AG08395 (cell line): ENCODE results near the gene RGS1.
A peak's percentile ranks its signal among the peaks of the same experiment; 100 is the strongest.

Experiments used
- DNase-seq: peaks from one replicate; pipeline ENCODE4 v3.0.0; 2012; ENCODE audit warnings: mixed read lengths, low spot score

The RGS1 gene, protein sequence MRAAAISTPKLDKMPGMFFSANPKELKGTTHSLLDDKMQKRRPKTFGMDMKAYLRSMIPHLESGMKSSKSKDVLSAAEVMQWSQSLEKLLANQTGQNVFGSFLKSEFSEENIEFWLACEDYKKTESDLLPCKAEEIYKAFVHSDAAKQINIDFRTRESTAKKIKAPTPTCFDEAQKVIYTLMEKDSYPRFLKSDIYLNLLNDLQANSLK

GRCh38 chr1:192575499-192576189 is at the start of gene RGS1:
RGS1 (plus strand) TSS chr1:192575773; CDS start chr1:192575793, 20 bp downstream.
- DNase-seq, result no peak

DNA sequence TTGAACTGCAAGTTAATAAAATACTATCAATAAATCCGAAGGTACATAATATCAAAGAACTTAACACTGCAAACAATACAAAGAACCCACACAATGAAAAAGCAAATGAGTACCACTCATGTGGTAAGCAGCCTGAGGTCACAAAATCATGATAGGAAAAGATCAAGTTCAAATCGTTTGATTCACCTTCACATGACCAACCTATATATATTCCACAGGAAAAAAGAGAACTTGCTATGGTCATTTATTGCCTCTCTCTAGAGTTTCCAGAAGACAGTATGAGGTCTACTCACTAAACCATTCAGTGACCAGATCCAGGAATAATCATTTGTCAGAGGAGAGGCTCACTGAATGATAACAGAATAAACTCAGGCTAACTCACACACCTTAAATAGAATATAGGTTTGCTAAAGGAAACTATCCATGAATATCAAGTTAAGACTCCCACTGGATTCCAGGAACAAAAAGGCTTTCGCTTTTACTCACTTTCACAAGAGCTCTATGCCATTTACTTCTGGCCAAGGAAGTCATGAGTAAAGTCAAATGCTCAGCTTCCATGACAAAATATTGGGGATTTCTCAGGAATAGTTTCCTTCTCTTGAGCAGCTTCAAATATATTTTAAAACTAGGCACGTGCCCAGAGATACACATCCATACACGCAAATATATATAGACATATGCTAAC is 48.3 kb upstream of the RGS1 start:
- no peak for DNase-seq

GRCh38 chr1:192527950-192528349 is 47.6 kb upstream of the RGS1 start:
- no peak for DNase-seq

- DNase-seq, result no peak
These were observed 46.4 kb upstream of the RGS1 start for GRCh38 chr1:192529031-192529755.

DNA sequence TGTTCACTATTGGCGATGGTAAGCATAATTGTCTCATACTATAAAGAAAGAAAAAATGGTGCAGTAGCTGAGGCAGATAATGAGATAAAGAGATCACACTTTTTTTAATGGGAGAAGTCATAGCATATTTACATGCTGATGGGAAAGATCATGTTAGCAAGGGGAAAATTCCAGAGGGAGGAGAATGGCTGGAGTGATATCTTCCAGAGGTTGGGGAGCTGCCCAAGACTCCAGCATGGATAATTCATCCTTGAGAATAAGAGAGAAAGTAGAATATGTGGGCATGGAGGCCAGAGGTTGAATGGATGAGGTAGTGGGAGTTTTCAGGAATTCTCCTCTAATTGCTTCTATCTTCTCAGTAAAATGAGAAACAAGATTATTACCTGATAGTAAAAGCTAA is 45.8 kb upstream of the RGS1 start:
- DNase-seq, result no peak

- DNase-seq, result no peak
These were observed 45.3 kb upstream of the RGS1 start for GRCh38 chr1:192530254-192530653.

DNA sequence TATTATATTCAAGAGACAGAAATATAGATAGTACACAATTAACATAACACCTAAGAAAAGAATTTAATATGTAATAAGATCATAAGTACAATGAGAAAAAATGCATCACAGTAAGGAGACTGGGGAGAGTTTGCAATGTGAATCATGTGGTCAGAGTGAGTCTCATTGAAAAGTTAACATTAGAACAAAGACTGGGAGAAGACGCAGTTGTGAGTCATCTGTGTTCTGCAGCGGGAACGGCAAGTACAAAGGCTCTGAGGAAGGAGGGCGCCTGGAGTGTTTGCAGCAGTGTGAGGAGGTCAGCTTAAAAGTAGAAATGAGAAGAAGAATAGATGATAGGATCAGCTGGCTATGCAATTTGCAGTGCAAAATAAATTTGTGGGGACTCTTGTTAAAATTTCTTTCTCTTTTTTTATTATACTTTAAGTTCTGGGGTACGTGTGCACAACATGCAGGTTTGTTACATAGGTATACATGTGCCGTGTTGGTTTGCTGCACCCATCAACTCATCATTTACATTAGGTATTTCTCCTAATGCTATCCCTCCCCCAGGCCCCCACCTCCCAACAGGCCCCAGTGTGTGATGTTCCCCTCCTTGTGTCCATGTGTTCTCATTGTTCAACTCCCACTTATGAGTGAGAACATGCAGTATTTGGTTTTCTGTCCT is 44.4 kb upstream of the RGS1 start:
- DNase-seq, result peak; percentile 69

DNA sequence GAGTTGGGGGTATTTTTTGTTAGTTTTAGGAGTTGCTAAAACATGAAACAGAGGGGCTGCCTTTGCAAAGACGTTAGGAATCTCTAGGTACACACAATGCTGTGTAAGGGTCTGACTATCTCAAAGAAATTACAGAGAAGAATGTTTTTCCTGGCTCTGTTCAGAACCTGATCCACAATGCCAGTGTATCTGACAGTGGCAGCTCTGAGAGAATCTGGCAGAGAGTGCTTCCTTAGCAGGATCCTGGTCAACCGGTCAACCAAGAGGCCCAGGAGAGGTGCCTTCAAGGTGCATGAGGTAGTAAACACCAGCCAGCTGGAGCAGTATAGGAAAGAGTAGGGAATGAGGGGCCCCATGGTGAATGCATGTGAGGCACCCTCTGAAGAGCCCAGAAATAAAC is 40.9 kb upstream of the RGS1 start:
- DNase-seq, result no peak

DNA sequence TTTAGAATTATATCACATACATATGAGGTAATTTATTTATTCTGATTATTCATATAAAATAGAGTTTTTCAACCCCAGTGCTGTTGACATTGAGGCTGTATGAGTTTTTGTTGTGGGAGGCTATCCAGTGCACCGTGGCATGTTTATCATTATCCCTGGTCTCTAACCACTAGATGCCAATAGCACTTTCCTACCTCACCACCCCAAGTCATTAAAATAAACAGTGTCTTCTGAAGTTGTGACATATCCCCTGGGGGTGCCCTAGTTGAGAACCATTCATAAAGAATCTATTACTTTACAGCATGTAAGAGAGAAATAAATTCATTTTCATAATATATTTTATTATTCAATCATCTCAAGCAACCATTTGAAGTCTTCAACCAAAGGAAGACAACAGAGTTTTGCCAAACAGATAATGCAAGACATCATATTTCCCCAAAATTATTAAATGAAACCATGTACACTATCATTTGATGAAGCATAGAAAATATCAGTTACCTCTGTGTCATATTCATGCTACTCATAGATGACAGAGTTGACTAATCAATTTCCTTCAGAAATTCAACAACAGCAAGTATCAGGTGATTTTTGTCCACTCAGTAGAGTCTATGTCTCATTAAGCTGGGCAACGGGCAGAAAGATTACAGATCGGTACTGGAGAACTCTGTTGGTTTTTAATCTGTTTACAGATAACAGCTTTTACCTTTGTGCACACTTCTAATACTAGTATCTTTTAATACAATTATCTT is 39.5 kb upstream of the RGS1 start:
- DNase-seq, result no peak

DNA sequence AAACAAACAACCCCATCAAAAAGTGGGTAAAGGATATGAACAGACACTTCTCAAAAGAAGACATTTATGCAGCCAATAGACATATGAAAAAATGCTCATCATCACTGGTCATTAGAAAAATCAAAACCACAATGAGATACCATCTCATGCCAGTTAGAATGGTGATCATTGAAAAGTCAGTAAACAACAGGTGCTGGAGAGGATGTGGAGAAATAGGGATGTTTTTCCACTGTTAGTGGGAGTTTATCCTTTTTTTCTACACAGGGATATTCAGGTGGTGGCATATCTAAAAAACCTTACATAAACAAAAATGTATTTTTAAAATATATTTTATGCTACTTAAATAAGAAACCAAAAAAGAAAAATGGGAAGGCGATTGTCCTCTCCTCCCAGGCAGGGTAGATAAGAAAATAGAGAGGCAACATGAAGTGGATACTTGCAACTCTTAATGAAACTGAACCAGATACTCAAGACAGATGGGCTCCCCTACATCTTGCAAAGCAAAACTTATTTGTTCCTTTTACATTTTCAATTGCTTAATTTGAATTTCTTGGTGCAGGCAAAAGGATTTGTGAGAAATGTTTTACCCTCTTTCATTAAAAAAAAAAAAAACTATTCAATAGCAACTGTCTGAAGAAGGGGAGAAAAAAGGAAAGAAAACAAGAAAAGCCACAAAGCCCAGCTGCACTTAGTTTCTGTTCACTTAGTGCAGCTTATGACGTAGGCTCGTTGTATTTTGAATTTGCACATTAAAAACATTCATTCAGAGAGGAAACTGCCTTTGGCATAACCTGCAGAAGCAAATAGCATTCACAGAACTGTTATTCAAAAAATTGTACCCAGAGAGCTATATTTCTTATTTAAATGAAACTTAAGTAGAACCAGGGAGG is 36.9 kb upstream of the RGS1 start:
- peak; percentile 21 for DNase-seq

DNA sequence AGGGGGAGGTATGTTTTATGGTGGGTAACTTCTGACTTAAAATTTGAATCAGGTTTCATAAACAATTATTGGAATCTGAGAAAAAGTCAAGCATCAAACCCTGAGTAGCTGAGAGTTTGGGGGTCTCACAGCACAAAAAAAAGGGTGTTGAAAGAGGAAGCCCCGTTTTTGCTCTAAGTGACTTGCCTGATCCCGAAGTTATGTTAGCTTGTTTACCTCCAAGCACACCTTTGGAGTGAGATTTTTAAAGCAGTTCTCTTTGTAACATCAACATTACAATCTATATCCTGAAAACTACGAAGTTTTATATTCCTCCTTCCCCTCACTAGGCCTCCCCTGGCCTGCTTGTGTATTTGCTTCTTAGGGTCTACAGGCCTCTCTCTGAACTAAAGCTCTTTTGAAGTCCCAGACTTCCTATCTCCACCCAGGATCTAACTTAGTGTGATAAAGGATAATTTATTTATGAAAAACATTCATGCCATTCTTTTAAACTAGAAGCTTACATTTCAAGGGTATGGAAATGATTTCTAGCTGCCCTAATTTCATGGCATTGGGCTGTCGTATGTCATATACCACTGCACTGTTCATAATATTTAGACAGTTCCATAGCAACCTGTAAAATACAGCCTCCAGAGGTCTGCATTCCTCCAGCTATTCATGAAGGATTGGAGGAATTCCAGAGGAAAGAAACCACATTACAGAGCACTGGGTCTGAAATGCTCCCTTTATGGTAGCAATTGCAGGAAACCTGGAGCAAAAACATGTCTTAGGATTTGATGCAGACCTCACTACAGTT is 36.1 kb upstream of the RGS1 start:
- peak; percentile 93 for DNase-seq

GRCh38 chr1:192543445-192543844 is 32.1 kb upstream of the RGS1 start:
- DNase-seq, result no peak

DNA sequence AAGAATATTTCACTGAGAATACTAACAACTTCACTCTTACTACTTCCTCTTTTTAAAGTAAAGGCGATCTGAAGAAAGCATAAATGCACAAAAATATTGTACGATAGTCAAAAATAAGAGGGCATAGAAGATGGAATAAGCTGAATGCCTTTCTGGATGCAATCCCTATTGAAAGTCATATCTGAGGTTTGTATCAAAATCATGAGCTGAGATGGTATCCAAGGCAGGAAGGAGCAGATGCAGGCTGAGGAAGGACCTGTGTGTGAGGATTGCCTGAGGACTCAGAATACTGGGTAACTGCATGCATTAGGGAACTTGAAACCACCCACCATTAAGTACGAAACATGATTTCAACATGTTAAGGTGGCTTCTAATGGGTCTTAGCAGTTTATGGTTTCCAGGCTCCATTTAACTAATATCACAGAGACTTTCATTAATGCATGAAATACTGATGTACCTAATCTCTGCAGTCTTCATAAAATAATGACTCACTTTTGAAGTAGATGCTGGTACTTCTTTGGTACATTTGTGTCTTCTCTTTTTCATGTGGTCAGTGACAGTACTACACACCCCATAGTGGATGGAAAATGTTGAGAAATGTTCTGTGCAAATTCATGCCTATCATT is 29.6 kb upstream of the RGS1 start:
- DNase-seq, result no peak

GRCh38 chr1:192546596-192547190 is 28.9 kb upstream of the RGS1 start:
- no peak for DNase-seq

DNA sequence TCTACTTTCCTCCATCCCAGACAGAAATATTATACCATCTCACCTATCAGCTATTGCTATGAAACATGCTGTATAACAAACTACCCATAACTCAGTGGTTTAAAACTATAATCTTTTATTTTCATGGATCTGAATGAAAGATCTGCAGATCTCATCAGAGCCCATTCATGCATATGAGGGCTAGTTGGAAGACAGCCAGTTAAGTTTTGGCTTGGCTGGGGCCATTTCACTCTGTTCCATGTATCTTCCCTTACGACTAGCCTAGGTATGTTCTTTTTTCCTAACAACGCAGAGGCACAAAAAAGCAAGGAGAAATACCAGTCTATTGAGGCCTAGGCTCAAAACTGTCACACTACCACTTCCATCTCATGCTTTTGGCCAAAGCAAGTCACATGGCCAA is 28.1 kb upstream of the RGS1 start:
- DNase-seq, result no peak

GRCh38 chr1:192549937-192550336 is 25.6 kb upstream of the RGS1 start:
- no peak for DNase-seq

GRCh38 chr1:192550922-192551534 is 24.5 kb upstream of the RGS1 start:
- DNase-seq, result peak; percentile 72

DNA sequence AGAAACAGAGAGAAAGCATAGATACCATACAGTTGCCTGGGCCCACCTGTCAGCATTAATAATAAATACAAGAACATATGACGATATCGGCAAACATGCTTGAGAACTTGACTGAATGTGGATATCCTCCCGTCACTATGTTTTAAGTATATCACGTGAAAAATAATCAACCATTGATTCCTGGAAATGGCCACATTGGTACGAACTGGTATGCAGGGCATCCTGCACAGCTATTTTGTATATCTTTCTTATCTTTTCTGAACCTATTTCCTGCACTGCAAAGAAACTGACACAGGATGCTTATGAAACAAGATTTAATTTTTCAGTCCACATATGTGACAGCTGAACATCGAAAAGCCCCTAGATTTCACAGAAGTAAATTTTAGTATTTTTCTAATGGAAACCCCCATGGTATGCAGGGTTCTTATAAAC is 22.8 kb upstream of the RGS1 start:
- DNase-seq, result no peak
